ENCODE measurements around the gene FBF1.
"Not testable (repeated sequence)": the region's sequence is repeated elsewhere in the genome, so short reads cannot be mapped to it uniquely, and the experiment has no call there.

The FBF1 gene

DNA sequence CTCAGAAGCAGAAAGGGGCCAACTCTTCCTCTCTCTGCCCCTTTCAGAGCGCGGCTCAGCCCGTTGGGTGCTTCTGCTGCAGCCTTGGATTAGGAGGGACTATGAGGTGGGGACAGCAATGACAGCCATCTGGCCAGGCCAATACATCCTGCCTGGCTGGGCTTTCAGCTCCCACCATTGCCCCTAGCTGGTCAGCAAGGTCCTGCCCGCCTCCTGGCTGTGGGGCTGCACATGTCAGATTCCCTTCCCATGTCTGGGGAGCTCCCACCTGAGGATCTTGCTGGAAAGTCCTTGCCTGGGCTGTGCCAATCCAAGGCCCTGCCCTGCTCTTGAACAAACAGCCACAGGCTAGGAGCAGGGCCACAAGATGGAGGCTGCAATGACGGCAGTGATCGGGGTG lies 52.4 kb downstream of the FBF1 start:
- no peak for DNase-seq (ENCODE audit: low read depth)
- H3K4me3 ChIP-seq (ENCODE audit: low read depth, low read length), result no peak overlapping the region
- TF ChIP-seq, protein P1, sequence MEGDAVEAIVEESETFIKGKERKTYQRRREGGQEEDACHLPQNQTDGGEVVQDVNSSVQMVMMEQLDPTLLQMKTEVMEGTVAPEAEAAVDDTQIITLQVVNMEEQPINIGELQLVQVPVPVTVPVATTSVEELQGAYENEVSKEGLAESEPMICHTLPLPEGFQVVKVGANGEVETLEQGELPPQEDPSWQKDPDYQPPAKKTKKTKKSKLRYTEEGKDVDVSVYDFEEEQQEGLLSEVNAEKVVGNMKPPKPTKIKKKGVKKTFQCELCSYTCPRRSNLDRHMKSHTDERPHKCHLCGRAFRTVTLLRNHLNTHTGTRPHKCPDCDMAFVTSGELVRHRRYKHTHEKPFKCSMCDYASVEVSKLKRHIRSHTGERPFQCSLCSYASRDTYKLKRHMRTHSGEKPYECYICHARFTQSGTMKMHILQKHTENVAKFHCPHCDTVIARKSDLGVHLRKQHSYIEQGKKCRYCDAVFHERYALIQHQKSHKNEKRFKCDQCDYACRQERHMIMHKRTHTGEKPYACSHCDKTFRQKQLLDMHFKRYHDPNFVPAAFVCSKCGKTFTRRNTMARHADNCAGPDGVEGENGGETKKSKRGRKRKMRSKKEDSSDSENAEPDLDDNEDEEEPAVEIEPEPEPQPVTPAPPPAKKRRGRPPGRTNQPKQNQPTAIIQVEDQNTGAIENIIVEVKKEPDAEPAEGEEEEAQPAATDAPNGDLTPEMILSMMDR (IDR thresholded peaks at IDR 0.05; ENCODE audit: control insufficient read depth, extremely low read depth, insufficient read depth), result no peak

- H3K4me3 ChIP-seq (ENCODE audit: low read depth, low read length); DNase-seq (ENCODE audit: low read depth): not testable (repeated sequence)
Observed at GRCh38 chr17:75885860-75886259, 55.0 kb downstream of the FBF1 start.

DNA sequence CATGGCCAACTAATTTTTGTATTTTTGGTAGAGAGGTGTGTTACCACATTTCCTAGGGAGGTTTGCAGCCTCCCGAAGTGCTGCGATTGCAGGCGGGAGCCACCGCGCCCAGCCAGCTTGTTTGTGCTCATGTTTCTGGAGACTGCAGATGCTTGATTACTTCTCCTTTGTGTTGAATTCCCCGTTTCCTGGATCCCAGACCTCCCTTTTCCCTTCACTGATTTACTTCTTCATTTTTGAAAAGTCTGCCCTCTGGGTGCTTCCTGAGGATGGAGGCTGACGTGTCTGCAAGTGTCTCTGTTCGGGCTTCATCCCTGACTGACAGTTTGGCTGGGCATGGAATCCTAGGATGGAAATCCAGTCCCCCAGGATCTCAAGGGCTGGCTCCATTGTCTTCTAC lies 55.4 kb downstream of the FBF1 start:
- DNase-seq (ENCODE audit: low read depth), result no peak
- TF ChIP-seq, protein P1 (IDR thresholded peaks at IDR 0.05; ENCODE audit: control insufficient read depth, extremely low read depth, insufficient read depth), result no peak

DNA sequence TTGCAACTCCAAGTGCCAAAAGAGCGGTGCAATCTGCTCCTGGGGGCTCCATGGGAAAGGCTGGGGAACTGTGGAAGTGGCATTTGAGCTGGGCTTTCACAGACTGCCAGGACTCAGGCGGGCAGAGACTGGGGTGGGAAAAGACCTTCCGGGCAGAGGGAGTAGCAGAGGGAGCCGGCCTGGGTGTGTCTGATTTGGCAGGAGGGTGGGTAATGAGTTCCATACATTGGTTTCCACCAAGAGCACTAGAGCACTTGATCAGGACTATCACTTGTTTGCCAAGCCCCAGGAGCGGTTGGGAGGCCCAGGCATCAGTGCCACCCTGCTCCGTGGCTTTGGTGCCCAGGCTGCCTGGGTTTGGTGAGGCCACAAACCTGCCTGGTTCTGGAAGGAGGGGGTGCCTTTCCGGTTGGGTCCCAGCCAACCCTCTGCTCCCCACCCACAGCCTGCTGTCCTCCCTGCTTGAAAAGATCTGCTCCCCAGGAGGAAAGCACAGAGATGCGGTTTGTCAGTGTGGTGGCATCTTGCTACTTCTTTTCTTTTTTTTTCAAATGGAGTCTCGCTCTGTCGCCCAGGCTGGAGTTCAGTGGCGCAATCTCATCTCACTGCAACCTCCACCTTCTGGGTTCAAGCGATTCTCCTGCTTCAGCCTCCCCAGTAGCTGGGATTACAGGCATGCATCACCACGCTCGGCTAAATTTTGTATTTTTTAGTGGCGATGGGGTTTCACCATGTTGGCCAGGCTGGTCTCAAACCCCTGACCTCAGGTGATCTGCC lies 59.0 kb downstream of the FBF1 start:
- no peak overlapping the region for H3K4me3 ChIP-seq (ENCODE audit: low read depth, low read length)
- TF ChIP-seq, protein P1 (IDR thresholded peaks at IDR 0.05; ENCODE audit: control insufficient read depth, extremely low read depth, insufficient read depth), result no peak
- no peak for DNase-seq (ENCODE audit: low read depth)

More for the DNA sequence above, 55.4 kb downstream of the FBF1 start:
- H3K4me3 ChIP-seq (ENCODE audit: low read depth, low read length), result no peak overlapping the region

- DNase-seq (ENCODE audit: low read depth), result no peak
- TF ChIP-seq, protein P1 (IDR thresholded peaks at IDR 0.05; ENCODE audit: control insufficient read depth, extremely low read depth, insufficient read depth), result no peak
- no peak overlapping the region for H3K4me3 ChIP-seq (ENCODE audit: low read depth, low read length)
Observed at GRCh38 chr17:75880266-75880665, 60.6 kb downstream of the FBF1 start.

GRCh38 chr17:75878174-75878998 lies 62.5 kb downstream of the FBF1 start, which contains the start of gene TRIM47:
TRIM47 (minus strand) TSS chr17:75878581; CDS start chr17:75878548, 33 bp downstream.
- peak within 1 kb of the TSS; percentile 58 for H3K4me3 ChIP-seq (ENCODE audit: low read depth, low read length)
- no peak for DNase-seq (ENCODE audit: low read depth)
- TF ChIP-seq, protein P1 (IDR thresholded peaks at IDR 0.05; ENCODE audit: control insufficient read depth, extremely low read depth, insufficient read depth), result peak; percentile 11; the same call in 1 of the 2 replicates

DNA sequence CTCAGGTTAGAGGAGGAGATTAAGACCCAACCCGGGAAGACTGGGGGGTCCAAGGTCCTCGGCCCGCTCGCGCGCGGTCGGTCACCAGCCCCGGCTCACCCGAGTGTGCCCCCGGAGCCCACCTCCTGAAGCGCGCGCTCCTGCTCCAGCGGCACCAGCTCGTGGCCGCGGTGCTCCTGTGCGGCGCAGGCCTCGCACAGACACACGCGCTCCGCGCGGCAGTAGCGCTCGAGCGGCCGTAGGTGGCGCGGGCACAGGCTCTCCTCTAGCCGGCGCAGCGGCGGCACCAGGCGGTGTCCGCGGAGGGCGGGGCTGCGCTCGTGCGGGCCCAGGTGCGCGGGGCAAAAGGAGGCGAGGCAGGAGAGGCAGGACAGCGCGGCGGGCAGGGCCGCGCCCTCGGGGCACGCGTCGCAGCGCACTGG lies 63.1 kb downstream of the FBF1 start:
- DNase-seq (ENCODE audit: low read depth), result peak; percentile 59
- TF ChIP-seq, protein P1 (IDR thresholded peaks at IDR 0.05; ENCODE audit: control insufficient read depth, extremely low read depth, insufficient read depth), result peak; percentile 71
- H3K4me3 ChIP-seq (ENCODE audit: low read depth, low read length), result peak overlapping the region; percentile 58

Measured in LNCaP clone FGC (cell line).